ENCODE data around the gene VKORC1L1.
"Not testable (repeated sequence)": the region's sequence is repeated elsewhere in the genome, so short reads cannot be mapped to it uniquely, and the experiment has no call there.

Gene VKORC1L1

DNA sequence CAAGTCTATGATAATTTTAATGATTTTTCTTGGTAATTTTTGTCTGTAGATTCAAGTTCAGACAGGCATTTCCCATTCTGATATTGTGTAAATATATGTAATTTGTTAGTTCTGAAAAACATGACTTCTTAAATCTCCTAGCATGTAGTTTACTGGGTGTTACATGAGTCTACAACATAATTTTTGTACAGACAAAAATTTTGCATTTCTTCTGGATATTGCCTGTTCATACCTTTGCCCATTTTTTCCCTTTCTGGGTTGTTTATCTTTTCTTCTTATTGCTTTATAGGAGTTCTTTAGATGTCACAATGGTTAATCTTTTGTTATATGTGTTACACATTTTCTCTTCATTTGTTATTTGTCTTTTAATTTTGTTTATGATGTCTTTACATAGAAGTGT, 12.1 kb downstream of the VKORC1L1 start:
- in situ Hi-C loops (cut with MboI; ENCODE audit: low sequenced_read_pairs), result not testable (repeated sequence)

DNA sequence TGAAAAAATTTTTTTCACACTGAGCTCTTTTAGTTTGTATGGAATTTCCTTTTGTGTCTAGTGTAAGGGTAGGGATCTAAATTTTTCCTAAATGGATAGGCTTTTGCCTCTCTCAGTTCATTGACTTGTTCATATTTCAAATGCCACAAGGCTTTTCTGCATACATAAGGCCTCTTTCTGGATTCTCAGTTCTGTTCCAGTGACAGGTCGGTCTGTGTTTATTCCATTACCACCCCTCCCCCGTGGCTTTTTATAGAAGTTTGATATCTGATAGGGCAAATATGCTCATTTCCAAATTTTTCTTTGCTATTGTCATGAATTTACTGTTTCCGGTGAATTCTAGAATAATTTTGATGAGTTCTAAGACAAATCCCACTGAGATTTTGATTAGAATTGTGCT, 12.7 kb downstream of the VKORC1L1 start:
- in situ Hi-C loops (cut with MboI; ENCODE audit: low sequenced_read_pairs), result not testable (repeated sequence)

DNA sequence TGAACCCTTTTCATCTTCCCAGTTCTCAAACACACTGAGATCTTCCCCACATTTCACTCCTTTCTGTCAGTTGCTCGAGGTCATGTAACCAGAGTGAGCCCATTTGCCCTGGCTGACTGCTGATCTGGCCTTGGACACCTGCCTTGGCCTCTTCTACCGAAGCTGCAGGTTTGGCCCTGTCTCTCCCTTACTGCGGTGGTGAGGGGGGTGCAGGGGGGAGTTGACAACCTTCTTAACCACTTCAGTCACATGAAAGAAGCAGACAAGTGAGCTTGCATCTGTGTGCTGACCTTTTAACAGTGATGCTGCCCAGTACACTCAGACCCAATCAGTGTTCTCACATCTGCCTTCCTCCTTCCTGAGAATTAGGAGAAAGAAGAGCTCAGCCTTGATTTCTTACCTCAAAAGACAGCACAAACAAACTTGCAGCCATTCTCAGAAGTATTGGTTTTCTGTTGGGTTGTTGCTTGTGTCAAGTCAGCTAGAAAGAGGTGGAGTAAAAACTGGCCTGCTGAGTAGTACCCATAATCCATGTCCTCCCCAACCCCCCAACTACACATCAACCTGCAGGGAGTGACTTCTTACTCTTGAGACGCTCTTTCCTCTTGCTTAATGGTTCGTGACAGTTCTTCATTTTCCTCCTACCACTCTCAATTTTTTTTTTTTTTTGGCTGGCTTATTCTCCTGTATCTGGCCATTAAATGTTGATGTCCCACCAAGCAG, 15.7 kb downstream of the VKORC1L1 start:
- in situ Hi-C loops (cut with MboI; ENCODE audit: low sequenced_read_pairs), result not testable (repeated sequence)

DNA sequence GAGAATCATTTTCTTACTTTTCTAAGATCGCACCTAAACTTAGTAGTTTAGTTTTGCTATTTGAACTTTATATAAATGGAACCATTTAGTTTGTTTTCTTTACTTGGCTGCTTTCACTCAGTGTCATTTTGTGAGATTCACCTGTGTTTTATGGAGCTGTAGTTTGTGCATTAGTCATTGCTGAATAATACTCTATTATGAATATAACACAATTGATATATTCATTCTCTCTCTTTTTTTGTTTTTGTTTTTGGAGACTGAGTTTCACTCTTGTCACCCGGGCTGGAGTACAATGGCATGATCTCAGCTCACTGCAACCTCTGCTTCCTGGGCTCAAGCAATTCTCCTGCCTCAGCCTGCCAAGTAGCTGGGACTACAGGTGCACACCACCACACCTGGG, 16.8 kb downstream of the VKORC1L1 start:
- in situ Hi-C loops (cut with MboI; ENCODE audit: low sequenced_read_pairs), result not testable (repeated sequence)

DNA sequence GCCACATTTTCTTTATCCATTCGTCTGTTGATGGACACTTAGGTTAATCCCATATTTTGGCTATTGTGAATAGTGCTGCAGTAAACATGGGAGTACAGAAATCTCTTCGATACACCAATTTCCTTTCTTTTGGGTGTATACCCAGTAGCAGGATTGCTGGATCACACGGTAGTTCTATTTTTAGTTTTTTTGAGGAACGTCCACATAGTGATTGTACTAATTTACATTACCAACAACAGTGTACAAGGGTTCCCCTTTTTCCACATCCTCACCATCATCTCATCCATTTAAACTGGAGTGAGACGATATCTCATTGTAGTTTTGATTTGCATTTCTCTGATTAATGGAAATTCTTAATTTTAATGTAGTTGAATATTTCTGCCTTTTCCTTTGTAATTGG, 19.3 kb downstream of the VKORC1L1 start:
- in situ Hi-C loops (cut with MboI; ENCODE audit: low sequenced_read_pairs), result no loop called here

DNA sequence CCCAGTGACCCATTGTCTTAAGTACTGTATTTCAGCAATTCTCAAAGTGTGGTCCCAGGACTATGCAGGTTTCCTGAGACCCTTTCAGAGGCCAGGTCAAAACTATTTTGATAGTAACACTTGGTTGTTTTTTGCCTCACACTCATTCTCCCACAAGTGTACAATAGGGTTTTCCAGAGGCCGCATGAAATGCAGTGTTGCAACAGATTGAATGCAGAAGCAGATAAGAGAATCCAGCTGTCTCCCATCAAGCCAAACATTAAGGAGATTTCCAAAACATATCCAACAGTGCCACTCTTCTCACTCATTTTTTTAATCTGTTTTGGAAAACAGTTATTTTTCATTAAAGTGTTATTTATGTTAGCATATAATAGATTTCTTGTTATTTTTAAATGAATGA, 20.0 kb downstream of the VKORC1L1 start:
- in situ Hi-C loops (cut with MboI; ENCODE audit: low sequenced_read_pairs), result no loop called here

DNA sequence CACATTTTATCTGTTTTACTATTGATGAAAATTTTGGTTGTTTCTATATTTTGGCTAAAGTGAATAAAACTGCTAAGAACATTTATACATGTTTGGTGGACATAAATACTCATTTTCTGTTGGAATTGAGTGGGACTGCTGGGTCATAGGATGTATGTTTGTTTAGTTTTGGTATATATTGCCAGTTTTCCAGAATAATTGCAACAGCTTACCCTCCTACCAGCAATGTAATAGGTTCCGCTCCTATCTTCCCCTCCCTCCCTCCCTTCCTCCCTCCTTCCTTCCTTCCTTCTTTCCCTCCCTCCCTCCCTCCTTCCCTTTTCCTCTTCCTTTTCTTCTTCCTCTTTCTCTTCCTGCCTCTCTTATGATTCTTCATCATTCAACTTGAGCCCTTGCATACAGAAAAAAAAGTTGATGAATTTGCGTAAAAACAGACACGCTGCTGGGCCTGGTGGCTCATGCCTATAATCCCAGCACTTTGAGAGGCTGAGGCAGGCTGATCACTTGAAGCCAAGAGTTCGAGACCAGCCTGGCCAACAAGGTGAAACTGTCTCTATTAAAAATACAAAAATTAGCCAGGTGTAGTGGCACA, 23.5 kb downstream of the VKORC1L1 start:
- in situ Hi-C loops (cut with MboI; ENCODE audit: low sequenced_read_pairs), result no loop called here

DNA sequence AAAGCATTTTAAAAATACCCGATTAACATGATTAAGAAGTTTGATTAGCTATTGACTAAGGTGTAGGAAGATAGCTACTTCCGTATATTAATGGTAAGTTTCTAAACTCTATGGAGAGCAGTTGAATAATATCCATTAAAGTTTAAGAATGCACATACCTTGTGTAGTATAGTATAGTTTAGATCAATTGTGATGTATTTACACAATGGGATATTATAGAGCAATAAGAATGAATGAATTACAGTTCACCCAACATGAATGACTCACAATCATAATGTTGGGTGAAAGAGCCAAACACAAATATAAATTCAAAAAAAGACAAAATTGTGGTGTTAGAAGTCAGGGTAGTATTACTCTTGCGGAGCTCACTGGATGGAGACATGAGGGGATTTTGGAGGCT, 24.4 kb downstream of the VKORC1L1 start:
- in situ Hi-C loops (cut with MboI; ENCODE audit: low sequenced_read_pairs), result not testable (repeated sequence)

DNA sequence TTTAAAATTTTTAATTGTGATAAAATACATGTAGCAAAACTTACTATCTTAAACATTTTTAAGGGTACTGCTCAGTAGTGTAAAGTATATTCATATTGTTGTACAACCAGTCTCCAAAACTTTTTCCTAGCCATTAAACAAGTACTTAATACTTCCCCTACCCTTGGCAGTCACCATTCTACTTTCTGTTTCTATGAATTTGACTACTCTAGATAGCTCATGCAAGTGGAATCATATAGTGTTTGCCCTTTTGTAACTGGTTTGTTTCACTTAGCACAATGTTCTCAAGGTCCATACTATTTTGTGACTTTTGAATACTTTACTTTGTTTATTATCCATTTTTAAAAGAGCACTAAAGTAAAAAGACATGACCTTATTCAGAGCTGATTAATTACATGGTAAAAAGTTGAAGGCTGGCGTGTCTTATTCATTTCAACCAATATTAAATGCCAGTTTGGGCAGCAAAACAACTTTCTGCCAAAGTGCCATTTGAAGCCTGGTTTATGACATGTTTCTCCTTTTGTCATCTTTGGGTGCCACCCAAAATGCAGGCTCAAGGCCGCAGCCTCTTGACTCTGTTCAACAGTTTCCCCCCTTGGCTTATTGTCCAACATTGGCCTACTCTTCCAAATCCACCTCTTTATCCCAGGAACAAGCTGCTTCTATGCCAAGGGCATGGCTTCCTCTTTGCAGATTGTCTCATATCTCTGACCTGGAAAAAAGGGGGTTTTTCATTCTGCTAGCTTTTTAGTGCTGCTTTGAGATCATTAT, 26.0 kb downstream of the VKORC1L1 start:
- in situ Hi-C loops (cut with MboI; ENCODE audit: low sequenced_read_pairs), result not testable (repeated sequence)

DNA sequence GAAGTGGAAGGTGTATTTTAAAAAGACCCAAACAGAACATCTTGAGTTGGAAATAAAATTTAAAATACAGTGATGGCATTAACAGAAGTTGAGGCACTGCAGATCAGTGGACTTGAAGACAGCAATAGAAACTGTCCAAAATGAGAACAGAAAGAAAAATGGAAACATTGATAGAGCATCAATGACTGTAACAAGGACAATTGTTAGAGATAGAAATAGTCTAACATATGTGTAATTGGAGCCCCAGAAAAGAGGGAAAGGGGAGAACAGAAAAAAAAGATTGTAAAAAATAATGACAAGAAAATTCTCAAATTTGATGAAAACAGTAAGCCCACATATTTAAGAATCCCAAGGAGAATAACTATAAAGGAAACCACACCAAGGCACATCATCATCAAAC, 29.4 kb downstream of the VKORC1L1 start:
- in situ Hi-C loops (cut with MboI; ENCODE audit: low sequenced_read_pairs), result no loop called here

DNA sequence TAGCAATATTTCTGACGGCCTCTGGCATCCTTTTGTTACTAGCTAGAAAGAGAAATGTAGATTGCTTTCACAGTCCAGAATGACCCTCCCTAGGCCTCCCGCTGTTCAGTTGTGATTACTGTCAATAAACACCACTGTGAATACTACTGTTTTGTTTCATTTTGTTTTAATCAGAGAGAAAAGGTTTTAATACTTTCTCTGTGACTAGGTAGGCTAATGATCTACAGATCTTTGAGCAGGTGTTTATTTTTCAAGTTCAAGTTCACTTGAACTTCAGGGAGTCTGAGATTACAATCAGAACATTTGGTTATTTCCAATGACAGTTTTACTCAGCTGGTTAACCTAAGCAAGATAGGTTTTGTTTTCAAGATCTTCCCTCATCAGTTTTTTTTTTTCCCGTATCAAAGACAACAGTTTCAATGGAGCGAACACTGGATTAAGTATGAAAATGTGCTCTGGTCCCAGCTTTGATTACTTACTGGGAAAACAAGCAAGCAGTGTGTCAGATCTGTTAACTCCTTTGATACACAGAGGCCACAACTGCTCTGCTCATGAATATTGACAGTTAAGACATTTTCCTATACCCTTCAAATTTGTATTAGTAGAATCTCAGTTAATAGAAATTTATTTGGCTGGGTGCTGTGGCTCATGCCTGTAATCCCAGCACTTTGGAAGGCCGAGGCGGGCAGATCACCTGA, 34.8 kb downstream of the VKORC1L1 start:
- in situ Hi-C loops (cut with MboI; ENCODE audit: low sequenced_read_pairs), result no loop called here

DNA sequence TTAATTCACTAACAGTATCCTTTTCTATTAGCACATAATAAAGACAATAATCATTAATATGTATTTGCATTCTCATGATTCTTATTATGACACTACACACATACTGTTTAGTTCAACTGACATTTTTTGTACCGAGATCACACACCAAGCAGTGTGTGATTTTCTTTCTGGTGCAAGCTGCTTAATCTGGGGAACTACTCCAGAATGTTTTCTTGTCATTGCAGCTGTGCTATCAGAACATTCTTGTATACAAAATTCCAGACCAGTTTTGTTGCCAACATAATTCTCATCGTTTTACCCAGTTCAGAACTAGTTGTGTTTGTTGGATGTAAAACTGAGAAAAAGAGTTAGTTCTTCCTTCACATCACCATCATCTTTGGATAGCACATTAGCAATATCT, 37.4 kb downstream of the VKORC1L1 start:
- in situ Hi-C loops (cut with MboI; ENCODE audit: low sequenced_read_pairs), result no loop called here

DNA sequence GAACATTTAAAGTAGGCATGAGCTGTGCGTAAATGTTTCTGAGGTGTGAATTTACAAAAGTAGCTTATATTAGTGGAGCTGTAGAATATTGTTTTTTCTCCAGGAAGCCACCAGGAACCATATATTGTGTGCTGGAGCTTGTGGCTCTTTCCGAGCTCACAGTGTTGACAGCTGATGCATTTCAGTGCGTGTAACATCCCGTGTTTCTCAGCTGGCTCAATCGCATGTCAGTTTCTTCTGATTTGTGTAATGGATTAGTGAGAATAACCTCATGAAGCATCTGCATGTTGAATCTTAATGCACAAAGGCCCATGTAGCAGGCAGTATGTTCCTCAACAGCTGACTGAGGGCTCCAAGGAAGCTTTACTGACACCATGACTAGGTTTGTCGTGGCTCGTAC, 39.4 kb downstream of the VKORC1L1 start:
- in situ Hi-C loops (cut with MboI; ENCODE audit: low sequenced_read_pairs), result no loop called here

DNA sequence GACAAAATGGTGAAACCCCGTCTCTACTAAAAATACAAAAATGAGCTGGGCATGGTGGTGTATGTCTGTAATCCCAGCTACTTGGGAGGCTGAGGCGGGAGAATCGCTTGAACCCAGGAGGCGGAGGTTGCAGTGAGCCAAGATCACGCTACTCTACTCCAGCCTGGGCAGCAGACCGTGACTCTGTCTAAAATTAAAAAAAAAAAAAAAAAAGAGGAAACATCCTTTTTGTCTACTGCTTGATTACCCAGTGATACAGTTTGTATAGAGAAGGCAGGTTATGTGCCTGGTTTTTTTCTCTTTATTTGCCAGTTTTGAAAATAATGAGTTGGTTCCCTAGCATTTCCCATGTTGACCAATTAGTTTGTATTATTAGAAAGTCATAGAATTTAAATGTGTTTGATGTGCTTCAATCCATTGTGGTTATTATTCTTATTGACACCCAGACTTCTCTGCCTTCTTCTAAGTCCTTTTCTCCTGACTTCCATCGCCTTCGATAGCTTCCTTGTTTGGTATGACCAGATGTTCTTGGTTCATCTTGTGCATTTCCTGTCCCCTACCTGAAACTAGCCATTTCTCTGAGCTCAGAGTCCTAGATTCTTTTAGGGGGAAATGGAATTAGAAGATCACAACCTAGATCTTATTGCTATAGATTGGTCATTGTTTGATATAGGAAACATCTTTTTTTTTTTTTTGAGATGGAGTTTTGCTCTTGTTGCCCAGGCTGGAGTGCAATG, 43.2 kb downstream of the VKORC1L1 start:
- in situ Hi-C loops (cut with MboI; ENCODE audit: low sequenced_read_pairs), result no loop called here

DNA sequence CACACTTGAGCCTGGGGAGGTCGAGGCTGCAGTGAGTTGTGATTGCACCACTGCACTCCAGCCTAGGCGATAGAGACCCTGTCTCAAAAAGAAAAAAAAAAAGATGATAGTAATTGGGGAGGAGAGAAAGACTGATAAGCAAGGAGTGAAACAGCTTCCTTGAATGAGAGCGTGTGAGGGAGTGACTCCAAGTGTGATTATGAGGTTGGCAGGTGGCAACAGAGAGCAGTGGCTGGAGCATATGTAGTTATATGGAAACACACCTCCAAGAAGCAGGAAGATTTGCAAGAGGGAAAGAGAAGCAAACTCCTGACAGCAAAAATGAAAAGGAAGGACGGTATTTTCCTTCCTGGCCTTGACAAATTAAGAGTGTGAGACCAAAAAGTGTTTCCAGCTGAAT, 50.4 kb downstream of the VKORC1L1 start:
- in situ Hi-C loops (cut with MboI; ENCODE audit: low sequenced_read_pairs), result no loop called here

DNA sequence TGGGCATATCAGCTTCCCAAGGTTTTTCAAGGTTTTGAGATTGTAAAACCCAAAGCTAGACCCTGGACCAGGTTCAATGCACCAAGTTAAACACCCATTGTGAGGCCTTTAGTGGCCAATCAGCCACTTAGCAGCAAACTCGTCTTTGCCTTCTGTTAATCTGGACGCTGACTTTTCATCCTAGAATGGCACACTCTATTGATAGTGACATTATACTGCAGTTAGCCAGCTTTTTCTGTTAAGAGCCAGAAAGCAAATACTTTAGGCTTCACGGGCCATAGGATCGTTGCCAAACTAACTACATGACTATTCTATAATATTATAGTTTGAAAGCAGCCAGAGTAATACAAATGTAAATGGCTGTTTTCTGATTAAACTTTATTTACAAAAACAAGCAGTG, 51.3 kb downstream of the VKORC1L1 start:
- in situ Hi-C loops (cut with MboI; ENCODE audit: low sequenced_read_pairs), result no loop called here

DNA sequence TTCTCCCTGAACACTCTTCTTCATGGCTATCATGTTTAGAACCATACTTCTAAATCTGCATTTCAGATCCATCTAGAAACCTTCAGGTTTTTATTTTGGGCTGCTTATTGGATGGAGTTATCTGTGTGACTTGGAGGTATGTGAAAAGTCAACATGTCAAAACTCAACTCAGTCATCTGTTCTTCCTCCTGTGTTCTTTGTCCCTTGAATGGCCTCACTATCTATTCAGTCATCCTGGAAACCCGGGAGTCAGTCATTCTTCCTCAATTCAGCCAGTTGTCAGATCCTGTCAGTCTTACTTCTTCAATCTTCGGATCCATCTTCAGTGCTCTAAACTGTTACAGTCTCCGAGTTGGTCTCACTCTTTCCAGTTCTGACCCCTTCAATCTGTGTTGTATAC, 52.2 kb downstream of the VKORC1L1 start:
- in situ Hi-C loops (cut with MboI; ENCODE audit: low sequenced_read_pairs), result no loop called here

DNA sequence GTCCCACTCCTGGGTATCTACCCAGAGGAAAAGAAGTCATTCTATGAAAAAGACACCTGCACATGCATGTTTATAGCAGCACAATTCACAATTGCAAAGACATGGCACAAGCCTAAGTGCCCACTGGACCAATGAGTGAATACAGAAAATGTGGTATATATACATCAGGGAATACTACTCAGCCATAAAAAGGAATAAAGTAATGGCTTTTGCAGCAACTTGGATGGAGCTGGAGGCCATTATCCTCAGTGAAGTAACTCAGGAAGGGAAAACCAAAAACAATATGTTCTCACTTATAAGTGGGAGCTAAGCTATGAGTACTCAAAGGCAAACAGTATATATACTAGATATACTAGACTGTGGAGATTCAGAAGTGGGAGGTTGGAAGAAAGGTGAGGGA, 53.7 kb downstream of the VKORC1L1 start:
- in situ Hi-C loops (cut with MboI; ENCODE audit: low sequenced_read_pairs), result no loop called here

DNA sequence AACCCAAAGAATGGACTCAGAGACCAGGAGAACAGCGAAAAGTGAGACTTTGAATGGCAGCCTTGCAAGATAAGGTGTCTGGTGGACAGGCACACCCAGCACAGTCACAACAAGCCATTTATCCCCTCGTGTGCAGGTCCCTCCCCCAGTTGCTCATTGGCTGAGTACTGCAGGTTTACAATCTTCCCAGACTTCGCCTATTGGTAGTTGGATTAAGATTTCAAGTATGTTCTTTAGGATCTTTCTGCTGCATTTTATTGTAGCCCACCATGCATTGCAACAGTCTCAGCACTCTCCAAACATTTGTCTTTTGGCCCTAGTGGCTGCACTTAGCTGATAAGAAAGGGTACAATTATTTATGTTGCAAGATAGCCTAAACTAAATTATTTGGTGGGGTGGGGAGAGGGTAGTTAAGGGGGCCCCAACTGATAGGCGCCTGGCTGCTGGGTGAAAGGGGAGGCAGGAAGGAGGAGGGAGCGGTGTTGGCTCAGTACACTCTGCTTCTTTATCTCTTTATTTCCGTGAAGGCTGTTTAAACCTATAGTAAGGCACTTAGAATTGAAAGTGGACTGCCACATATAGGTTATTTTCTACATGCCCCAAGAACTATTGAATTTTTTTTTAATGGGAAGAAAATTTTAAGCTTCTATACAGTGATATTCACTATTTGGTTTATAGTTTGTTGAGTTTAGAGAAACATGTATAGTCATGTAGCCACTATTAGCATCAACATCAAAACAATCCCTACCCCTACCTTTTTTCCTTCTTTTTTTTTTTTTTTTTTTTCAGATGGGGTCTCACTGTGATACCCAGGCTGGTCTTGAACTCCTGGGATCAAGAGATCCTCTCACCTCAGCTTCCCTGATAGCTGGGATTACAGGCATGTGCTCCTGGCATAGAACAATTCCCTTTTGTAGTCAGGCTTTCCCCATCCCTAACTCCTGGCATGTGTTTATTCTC, 54.9 kb downstream of the VKORC1L1 start:
- in situ Hi-C loops (cut with MboI; ENCODE audit: low sequenced_read_pairs), result no loop called here

DNA sequence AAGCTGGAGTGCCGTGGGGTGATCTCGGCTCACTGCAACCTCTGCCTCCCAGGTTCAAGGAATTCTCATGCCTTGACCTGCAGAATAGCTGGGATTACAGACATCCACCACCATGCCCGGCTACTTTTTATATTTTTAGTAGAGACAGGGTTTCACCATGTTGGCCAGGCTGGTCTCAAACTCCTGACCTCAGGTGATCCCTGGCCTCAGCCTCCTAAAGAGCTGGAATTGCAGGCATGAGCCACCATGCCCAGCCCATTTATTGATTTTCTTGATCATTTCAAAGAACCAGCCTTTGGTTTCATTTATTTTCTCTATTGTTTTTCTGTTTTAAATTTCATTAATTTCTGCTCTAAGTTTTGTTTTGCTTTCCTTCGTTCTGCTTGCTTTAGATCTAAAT, 58.8 kb downstream of the VKORC1L1 start:
- in situ Hi-C loops (cut with MboI; ENCODE audit: low sequenced_read_pairs), result no loop called here

Data from HL-60/S4 treated with retinoic acid at 250 ng/mL for 4 days and 3 days (cell line).